Trophoblast cell (in vitro differentiated cells and primary cell): Measurements from ENCODE around the gene NUP133.

Experiments used
- DNase-seq, 2 donors: peaks; one replicate each; pipeline ENCODE4 v3.0.0-alpha.2; 2016
- H2AFZ ChIP-seq: 2 replicates; pipeline ENCODE4 v1.6.1; 2013; ENCODE audit warnings: low read length, moderate library complexity, mild to moderate bottlenecking; ENCODE audit not compliant: insufficient read depth, poor library complexity
- H2AK5ac ChIP-seq: 2 replicates; pipeline ENCODE4 v1.6.1; 2013; ENCODE audit warnings: mild to moderate bottlenecking, low read length
- H2BK120ac ChIP-seq: 2 replicates; pipeline ENCODE4 v1.6.1; 2013; ENCODE audit warnings: low read length, mild to moderate bottlenecking, moderate library complexity; ENCODE audit not compliant: insufficient read depth, poor library complexity
- H2BK12ac ChIP-seq: 2 replicates; pipeline ENCODE4 v1.6.1; 2013; ENCODE audit warnings: mild to moderate bottlenecking, low read length, moderate library complexity
- H2BK5ac ChIP-seq: 2 replicates; pipeline ENCODE4 v1.6.1; 2013; ENCODE audit warnings: low read length, low read depth, moderate library complexity, mild to moderate bottlenecking; ENCODE audit not compliant: poor library complexity
- H3K14ac ChIP-seq: 2 replicates; pipeline ENCODE4 v1.6.1; 2013; ENCODE audit warnings: mild to moderate bottlenecking, low read length
- H3K18ac ChIP-seq: 2 replicates; pipeline ENCODE4 v1.6.1; 2013; ENCODE audit warnings: mild to moderate bottlenecking, low read length
- H3K23ac ChIP-seq: 2 replicates; pipeline ENCODE4 v1.6.1; 2013; ENCODE audit warnings: low read length
- H3K27ac ChIP-seq: 2 replicates; pipeline ENCODE4 v1.5.1; 2013; ENCODE audit warnings: low read depth, mild to moderate bottlenecking, inconsistent platforms, low read length, moderate library complexity
- H3K27me3 ChIP-seq: 2 replicates; pipeline ENCODE4 v1.6.1; 2013; ENCODE audit warnings: inconsistent platforms, mild to moderate bottlenecking, low read length, moderate library complexity; ENCODE audit not compliant: insufficient read depth
- H3K36me3 ChIP-seq, 2 experiments: 1 replicate in 1 of 2; 2 replicates in 1 of 2; pipeline ENCODE4 v1.6.1; 2013; ENCODE audit warnings: low read length in 2 of 2, mild to moderate bottlenecking in 2 of 2, moderate library complexity in 1 of 2; ENCODE audit not compliant: insufficient read depth in 2 of 2, control insufficient read depth in 1 of 2
- H3K4ac ChIP-seq: 2 replicates; pipeline ENCODE4 v1.6.1; 2013; ENCODE audit warnings: low read depth, mild to moderate bottlenecking, low read length, moderate library complexity
- H3K4me1 ChIP-seq, 2 experiments: 1 replicate in 1 of 2; 2 replicates in 1 of 2; pipeline ENCODE4 v1.6.1; 2013; ENCODE audit warnings: low read length in 2 of 2, mild to moderate bottlenecking in 2 of 2, moderate library complexity in 1 of 2; ENCODE audit not compliant: insufficient read depth in 2 of 2, control insufficient read depth in 1 of 2
- H3K4me2 ChIP-seq: 2 replicates; pipeline ENCODE4 v1.6.1; 2013; ENCODE audit warnings: inconsistent platforms, mild to moderate bottlenecking, low read length, moderate library complexity
- H3K4me3 ChIP-seq: 2 replicates; pipeline ENCODE4 v1.5.1; 2013; ENCODE audit warnings: mild to moderate bottlenecking, low read depth, low read length, inconsistent platforms
- H3K79me1 ChIP-seq: one replicate; pipeline ENCODE4 v1.6.1; 2013; ENCODE audit warnings: low read length
- H3K79me2 ChIP-seq: 2 replicates; pipeline ENCODE4 v1.6.1; 2013; ENCODE audit warnings: low read length, mild to moderate bottlenecking; ENCODE audit not compliant: control insufficient read depth, insufficient read depth, poor library complexity
- H3K9ac ChIP-seq: 2 replicates; pipeline ENCODE4 v1.6.1; 2013; ENCODE audit warnings: mild to moderate bottlenecking, low read length
- H3K9me3 ChIP-seq: 2 replicates; pipeline ENCODE4 v1.6.1; 2013; ENCODE audit warnings: low read depth, mild to moderate bottlenecking, control low read depth, inconsistent platforms, low read length; ENCODE audit not compliant: insufficient read depth
- H4K12ac ChIP-seq: 2 replicates; pipeline ENCODE4 v1.6.1; 2013; ENCODE audit warnings: low read depth, mild to moderate bottlenecking, low read length, moderate library complexity
- H4K8ac ChIP-seq: 2 replicates; pipeline ENCODE4 v1.6.1; 2013; ENCODE audit warnings: low read depth, mild to moderate bottlenecking, low read length, moderate library complexity
- H4K91ac ChIP-seq: one replicate; pipeline ENCODE4 v1.6.1; 2013; ENCODE audit warnings: low read depth, mild to moderate bottlenecking, low read length, moderate library complexity
- WGBS: extraction: QIAGEN DNeasy Blood & Tissue Kit; methylation state at CpG from one replicate; pipeline ENCODE4 v1.1.7; 2013; ENCODE audit warnings: missing lambda C conversion rate; ENCODE audit not compliant: insufficient read length, insufficient coverage; ENCODE audit errors: extremely low coverage; 5-methylcytosine and 5-hydroxymethylcytosine counted together

NUP133 gene

GRCh38 chr1:229535230-229535629 lies 27.1 kb upstream of the NUP133 start:
- Histone ChIP-seq H3K79me1 (no peaks in the 10 kb centered on the region), H3K4me1 (no peaks in the 10 kb centered on the region), H3K23ac (no peak overlapping the region), H3K36me3 (peaks cover 23 to 30% of the 10 kb centered on the region in 2 experiments), H3K4ac (no peak overlapping the region), H2BK5ac (no peak overlapping the region), H2BK12ac (no peak overlapping the region), H4K8ac (no peak overlapping the region), H3K4me3 (no peak overlapping the region), H4K12ac (no peak overlapping the region), H3K27me3 (no peaks in the 10 kb centered on the region), H3K18ac (no peak overlapping the region), H3K9ac (no peak overlapping the region), H3K27ac (no peak overlapping the region), H2AK5ac (no peak overlapping the region), H3K4me2 (no peak overlapping the region), H3K14ac (no peak overlapping the region), H2AFZ (no peak overlapping the region), H3K79me2 (no peaks in the 10 kb centered on the region), H4K91ac (no peak overlapping the region), H2BK120ac (no peak overlapping the region), H3K9me3 (no peaks in the 10 kb centered on the region)
- DNase-seq: no peak

- Histone ChIP-seq H3K79me2 (no peaks in the 10 kb centered on the region), H4K12ac (no peak overlapping the region), H3K9me3 (no peaks in the 10 kb centered on the region), H3K36me3 (peaks cover 19 to 21% of the 10 kb centered on the region in 2 experiments), H3K4me3 (no peak overlapping the region), H4K91ac (no peak overlapping the region), H3K4me1 (no peaks in the 10 kb centered on the region), H2BK120ac (no peak overlapping the region), H3K14ac (no peak overlapping the region), H2BK12ac (no peak overlapping the region), H3K9ac (no peak overlapping the region), H2AK5ac (no peak overlapping the region), H2AFZ (no peak overlapping the region), H3K4ac (no peak overlapping the region), H3K27ac (no peak overlapping the region), H3K18ac (no peak overlapping the region), H2BK5ac (no peak overlapping the region), H3K4me2 (no peak overlapping the region), H3K79me1 (no peaks in the 10 kb centered on the region), H4K8ac (no peak overlapping the region), H3K27me3 (no peaks in the 10 kb centered on the region), H3K23ac (no peak overlapping the region)
- WGBS: no CpG with 5 or more reads among the region's 6 CpGs
- no peak for DNase-seq
These were observed 23.2 kb upstream of the NUP133 start for GRCh38 chr1:229531326-229531725.

- Histone ChIP-seq H3K4ac (no peak overlapping the region), H4K91ac (no peak overlapping the region), H3K79me1 (no peaks in the 10 kb centered on the region), H3K14ac (no peak overlapping the region), H2AFZ (no peak overlapping the region), H2BK120ac (no peak overlapping the region), H3K23ac (no peak overlapping the region), H3K4me3 (peak overlapping the region; percentile 30), H3K18ac (no peak overlapping the region), H3K36me3 (peaks cover 20 to 21% of the 10 kb centered on the region in 2 experiments), H2BK5ac (no peak overlapping the region), H3K9ac (no peak overlapping the region), H4K8ac (no peak overlapping the region), H3K27me3 (no peaks in the 10 kb centered on the region), H3K9me3 (no peaks in the 10 kb centered on the region), H3K4me2 (no peak overlapping the region), H3K79me2 (no peaks in the 10 kb centered on the region), H2AK5ac (no peak overlapping the region), H3K4me1 (no peaks in the 10 kb centered on the region), H2BK12ac (no peak overlapping the region), H3K27ac (no peak overlapping the region), H4K12ac (no peak overlapping the region)
- WGBS: no CpG with 5 or more reads among the region's 7 CpGs
- no peak for DNase-seq
These were observed 21.5 kb upstream of the NUP133 start for GRCh38 chr1:229529639-229530038.

GRCh38 chr1:229526695-229527094 lies 18.6 kb upstream of the NUP133 start:
- H3K27ac ChIP-seq: no peak overlapping the region
- no peaks in the 10 kb centered on the region for H3K79me1 ChIP-seq
- H4K91ac ChIP-seq: no peak overlapping the region
- H2BK5ac ChIP-seq: no peak overlapping the region
- H2AFZ ChIP-seq: no peak overlapping the region
- no CpG with 5 or more reads among the region's 1 CpG for WGBS
- H3K4me3 ChIP-seq: no peak overlapping the region
- peaks cover 25 to 31% of the 10 kb centered on the region in 2 experiments for H3K36me3 ChIP-seq
- no peak overlapping the region for H2BK120ac ChIP-seq
- no peak overlapping the region for H3K4ac ChIP-seq
- H3K14ac ChIP-seq: no peak overlapping the region
- no peaks in the 10 kb centered on the region for H3K9me3 ChIP-seq
- no peaks in the 10 kb centered on the region for H3K4me1 ChIP-seq
- no peak overlapping the region for H2BK12ac ChIP-seq
- no peak overlapping the region for H4K12ac ChIP-seq
- H3K79me2 ChIP-seq: no peaks in the 10 kb centered on the region
- H3K27me3 ChIP-seq: no peaks in the 10 kb centered on the region
- no peak overlapping the region for H3K4me2 ChIP-seq
- H3K18ac ChIP-seq: no peak overlapping the region
- no peak overlapping the region for H4K8ac ChIP-seq
- DNase-seq: no peak
- H2AK5ac ChIP-seq: no peak overlapping the region
- no peak overlapping the region for H3K23ac ChIP-seq
- H3K9ac ChIP-seq: no peak overlapping the region
